Neural crest cell (in vitro differentiated cells): ENCODE results near the gene AFAP1L1. TPM values are rescaled to one million over a fixed set of nuclear protein-coding genes. Genes with fewer than 3 reads are reported as not detected.

Experiments
- DNase-seq: peaks from one replicate; pipeline ENCODE4 v3.0.0; 2021; ENCODE audit warnings: low read depth, mixed read lengths, low spot score
- H3K27ac Mint-ChIP-seq: one replicate; pipeline ENCODE4 v1.8.0; 2021; ENCODE audit warnings: mild to moderate bottlenecking, mixed read lengths; ENCODE audit not compliant: unreplicated experiment
- H3K27me3 Mint-ChIP-seq: 2 replicates; pipeline ENCODE4 v1.8.0; 2021; ENCODE audit warnings: low read depth, mild to moderate bottlenecking, mixed read lengths
- H3K36me3 Mint-ChIP-seq: 2 replicates; pipeline ENCODE4 v1.8.0; 2021; ENCODE audit warnings: low read depth, mild to moderate bottlenecking, mixed read lengths
- H3K4me1 Mint-ChIP-seq: 2 replicates; pipeline ENCODE4 v1.8.0; 2021; ENCODE audit warnings: mixed read lengths
- H3K4me3 Mint-ChIP-seq: one replicate; pipeline ENCODE4 v1.8.0; 2021; ENCODE audit warnings: mild to moderate bottlenecking, mixed read lengths
- H3K9me3 Mint-ChIP-seq: 2 replicates; pipeline ENCODE4 v1.8.0; 2021; ENCODE audit warnings: mixed read lengths
- CTCF ChIP-seq: fragments of 200-600 bp; sonication (generic); conservative IDR thresholded peaks from 2 replicates; pipeline ENCODE4 v1.5.0; 2021; ENCODE audit warnings: antibody characterized with exemption, mild to moderate bottlenecking
- total RNA-seq: library from RNA; stranded (reverse); gene quantifications from 2 replicates; pipeline ENCODE4 v1.2.1, GENCODE V29; 2021

Gene AFAP1L1
- total RNA-seq, 1 donor from 2014 or later = 11.6 TPM

GRCh38 chr5:149357370-149358293, 86.0 kb downstream of the AFAP1L1 start, which contains the start of gene PCYOX1L:
Gene PCYOX1L (plus strand): TSS chr5:149358046. CDS start chr5:149358069, 23 bp downstream.
- TF ChIP-seq CTCF = no peak
- H3K36me3 Mint-ChIP-seq = peaks cover 9% of the 10 kb centered on the region
- peak within 1 kb of the TSS; percentile 95 for H3K4me3 Mint-ChIP-seq

GRCh38 chr5:149358294-149358651, 86.6 kb downstream of the AFAP1L1 start:
- Mint-ChIP-seq H3K36me3 (peaks cover 9% of the 10 kb centered on the region), H3K27ac (peak overlapping the region; percentile 53)
- no peak for DNase-seq

More at GRCh38 chr5:149357370-149358293, 86.0 kb downstream of the AFAP1L1 start, which contains the start of gene PCYOX1L:
- no peaks in the 10 kb centered on the region for H3K27me3 Mint-ChIP-seq
- H3K27ac Mint-ChIP-seq = peak within 1 kb of the TSS; percentile 53
- H3K4me1 Mint-ChIP-seq = peaks cover 20% of the 10 kb centered on the region
- no peaks in the 10 kb centered on the region for H3K9me3 Mint-ChIP-seq
- DNase-seq = peak; percentile 83

GRCh38 chr5:149358868-149359495, 87.3 kb downstream of the AFAP1L1 start:
- Mint-ChIP-seq H3K27ac (no peak overlapping the region), H3K4me1 (peaks cover 30% of the 10 kb centered on the region), H3K27me3 (no peaks in the 10 kb centered on the region), H3K4me3 (peak overlapping the region; percentile 95), H3K9me3 (no peaks in the 10 kb centered on the region), H3K36me3 (peaks cover 9% of the 10 kb centered on the region)
- no peak for DNase-seq
- no peak for TF ChIP-seq CTCF

More at GRCh38 chr5:149358294-149358651, 86.6 kb downstream of the AFAP1L1 start:
- H3K4me3 Mint-ChIP-seq = peak overlapping the region; percentile 95
- no peaks in the 10 kb centered on the region for H3K27me3 Mint-ChIP-seq
- peaks cover 27% of the 10 kb centered on the region for H3K4me1 Mint-ChIP-seq
- TF ChIP-seq CTCF = no peak
- H3K9me3 Mint-ChIP-seq = no peaks in the 10 kb centered on the region

- Mint-ChIP-seq H3K4me3 (peak overlapping the region; percentile 95), H3K4me1 (peaks cover 33% of the 10 kb centered on the region), H3K36me3 (peaks cover 2% of the 10 kb centered on the region), H3K9me3 (no peaks in the 10 kb centered on the region), H3K27me3 (no peaks in the 10 kb centered on the region), H3K27ac (no peak overlapping the region)
- no peak for DNase-seq
- no peak for TF ChIP-seq CTCF
Observed at GRCh38 chr5:149360272-149360671, 88.6 kb downstream of the AFAP1L1 start.

GRCh38 chr5:149362541-149362940, 90.9 kb downstream of the AFAP1L1 start:
- H3K36me3 Mint-ChIP-seq = no peaks in the 10 kb centered on the region

More at GRCh38 chr5:149362541-149362940, 90.9 kb downstream of the AFAP1L1 start:
- TF ChIP-seq CTCF = no peak
- H3K27me3 Mint-ChIP-seq = no peaks in the 10 kb centered on the region
- peak overlapping the region; percentile 28 for H3K27ac Mint-ChIP-seq
- H3K4me1 Mint-ChIP-seq = peaks cover 32% of the 10 kb centered on the region
- H3K4me3 Mint-ChIP-seq = no peak overlapping the region
- DNase-seq = no peak
- no peaks in the 10 kb centered on the region for H3K9me3 Mint-ChIP-seq
